Bronchial epithelial cell (primary cell): ENCODE results near the gene GGTLC2. TPM values are rescaled to one million over a fixed set of nuclear protein-coding genes. Genes with fewer than 3 reads are reported as not detected.

ENCODE experiments used
- DNase-seq: peaks from one replicate; pipeline ENCODE4 v3.0.0-alpha.2; 2010; ENCODE audit warnings: low read depth
- FAIRE-seq: peaks from 2 replicates; lab custom pipeline; 2011; peaks lifted over from hg19 to GRCh38; lab: Jason Lieb, UNC
- H3K27me3 ChIP-seq: 2 replicates; pipeline ENCODE4 v1.5.1; 2011; ENCODE audit warnings: low read length; ENCODE audit not compliant: control insufficient read depth, insufficient read depth
- H3K36me3 ChIP-seq: 2 replicates; pipeline ENCODE4 v1.5.1; 2011; ENCODE audit warnings: low read length; ENCODE audit not compliant: control insufficient read depth, insufficient read depth
- H3K4me3 ChIP-seq: 2 replicates; pipeline ENCODE4 v1.5.1; 2011; ENCODE audit warnings: mild to moderate bottlenecking, low read depth, low read length, control low read depth
- CTCF ChIP-seq: IDR thresholded peaks from 2 replicates; pipeline ENCODE4 v1.5.1; 2011; ENCODE audit warnings: mild to moderate bottlenecking, moderate library complexity, low read length, control low read depth, inconsistent platforms; ENCODE audit not compliant: insufficient read depth, severe bottlenecking
- total RNA-seq: library from RNA; depleted of rRNA; stranded (reverse); fragments of >200 nt; gene quantifications from 2 replicates; pipeline ENCODE4 v1.2.1, GENCODE V29; 2014

Gene GGTLC2
- total RNA-seq, 1 donor from 2014 or later = not detected

- Histone ChIP-seq H3K27me3 (no peaks in the 10 kb centered on the region), H3K36me3 (no peaks in the 10 kb centered on the region), H3K4me3 (no peak overlapping the region)
- FAIRE-seq (peak; percentile 47), DNase-seq (peak; percentile 53)
- peak; percentile 77 for TF ChIP-seq CTCF
These were observed 43.5 kb downstream of the GGTLC2 start for GRCh38 chr22:22687638-22688500.

GRCh38 chr22:22689621-22690345 lies 45.4 kb downstream of the GGTLC2 start:
- Histone ChIP-seq H3K27me3 (no peaks in the 10 kb centered on the region), H3K4me3 (no peak overlapping the region), H3K36me3 (no peaks in the 10 kb centered on the region)
- TF ChIP-seq CTCF = no peak
- FAIRE-seq (no peak), DNase-seq (no peak)

GRCh38 chr22:22691055-22691454 lies 46.6 kb downstream of the GGTLC2 start:
- H3K27me3 ChIP-seq = no peaks in the 10 kb centered on the region
- peak; percentile 82 for FAIRE-seq
- no peak for DNase-seq
- TF ChIP-seq CTCF = no peak
- H3K4me3 ChIP-seq = no peak overlapping the region
- no peaks in the 10 kb centered on the region for H3K36me3 ChIP-seq

GRCh38 chr22:22691716-22692701 lies 47.6 kb downstream of the GGTLC2 start:
- H3K27me3 ChIP-seq = no peaks in the 10 kb centered on the region
- H3K4me3 ChIP-seq = no peak overlapping the region
- FAIRE-seq (peak; percentile 92), DNase-seq (peak; percentile 33)
- no peaks in the 10 kb centered on the region for H3K36me3 ChIP-seq
- no peak for TF ChIP-seq CTCF

- Histone ChIP-seq H3K27me3 (no peaks in the 10 kb centered on the region), H3K4me3 (no peak overlapping the region), H3K36me3 (no peaks in the 10 kb centered on the region)
- DNase-seq (peak; percentile 39), FAIRE-seq (no peak)
- peak; percentile 74 for TF ChIP-seq CTCF
These were observed 48.5 kb downstream of the GGTLC2 start for GRCh38 chr22:22692707-22693530.
